ENCODE results near the gene TBX19.

Gene TBX19

DNA sequence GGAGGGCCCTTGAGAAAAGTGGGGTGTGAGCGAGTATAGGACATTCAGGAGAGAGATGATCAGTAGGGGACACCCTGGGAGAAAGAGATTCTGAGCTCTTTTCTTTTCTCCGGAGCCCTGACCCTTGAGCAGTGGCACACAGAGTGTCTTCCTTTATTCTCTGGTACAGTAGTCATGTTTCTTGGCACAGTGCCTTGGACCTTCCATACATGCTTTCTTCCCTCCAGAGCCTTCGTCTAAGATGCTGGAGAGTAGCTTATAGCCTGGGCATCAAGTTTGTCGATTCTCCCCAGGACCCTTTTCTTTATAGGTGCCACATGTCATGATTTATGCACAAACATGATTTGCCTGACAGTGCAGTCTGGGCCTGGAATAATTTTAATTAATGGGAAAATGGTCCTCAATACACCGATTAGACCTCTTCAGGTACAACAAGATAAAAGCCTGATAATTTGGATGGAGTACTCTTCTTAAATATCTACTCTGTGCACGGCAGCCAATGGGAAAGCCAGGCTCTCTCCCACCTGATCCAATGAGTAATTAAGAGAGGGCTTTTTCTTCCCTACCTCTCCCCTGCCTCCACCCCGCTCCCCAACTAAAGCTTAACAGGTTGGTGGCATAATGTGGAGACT is at the start of gene TBX19:
Gene TBX19, plus strand, starts transcription at position 582 of the 632 bp plus-strand sequence. CDS start 214 bp downstream, outside the sequence.
- no peak for DNase-seq (ENCODE audit: low read depth)
- no peak for TF ChIP-seq POLR2A (IDR thresholded peaks at IDR 0.05; ENCODE audit: extremely low read depth, insufficient read length)
- TF ChIP-seq MAX (IDR thresholded peaks at IDR 0.05; ENCODE audit: low read depth, low read length), result no peak
- no peak for TF ChIP-seq MYC (IDR thresholded peaks at IDR 0.05; ENCODE audit: low read depth, low read length)
- TF ChIP-seq CTCF (IDR thresholded peaks at IDR 0.05; ENCODE audit: low read depth, low read length), result no peak

DNA sequence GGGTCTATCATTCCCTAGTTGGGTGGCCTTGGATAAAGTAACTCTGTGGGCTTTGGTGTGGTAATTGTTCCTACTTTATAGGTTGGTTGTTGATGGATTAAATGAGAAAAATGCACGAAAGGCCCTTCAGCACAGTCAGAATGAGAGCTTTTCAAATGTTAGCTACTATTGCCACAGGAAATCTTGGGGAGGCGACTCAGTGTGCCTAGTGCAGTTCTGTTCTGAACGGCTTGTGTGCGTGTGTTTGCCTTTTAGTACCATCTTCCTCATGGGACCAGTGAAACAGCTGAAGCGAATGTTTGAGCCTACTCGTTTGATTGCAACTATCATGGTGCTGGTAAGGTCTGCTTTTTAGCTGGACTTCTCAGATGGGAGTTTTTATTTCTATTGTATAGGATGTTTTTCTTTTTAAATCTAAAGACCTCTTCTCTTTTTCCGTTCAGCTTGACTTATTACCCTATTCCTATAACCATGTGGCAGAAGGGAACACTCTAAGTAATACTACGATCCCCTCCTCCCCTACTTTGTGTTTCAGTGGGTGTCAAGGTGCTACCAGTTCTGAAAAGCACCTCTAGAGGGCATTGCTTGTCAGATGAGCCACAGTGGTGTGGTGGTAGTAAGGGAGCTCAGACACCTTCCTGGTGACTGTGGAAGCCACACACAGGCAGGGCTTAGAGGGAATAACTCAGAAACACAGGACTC is 45.7 kb upstream of the TBX19 start:
- DNase-seq (ENCODE audit: low read depth), result peak; percentile 56
- TF ChIP-seq CTCF (IDR thresholded peaks at IDR 0.05; ENCODE audit: low read depth, low read length) (peak; percentile 73), POLR2A (IDR thresholded peaks at IDR 0.05; ENCODE audit: extremely low read depth, insufficient read length) (no peak)

More for the DNA sequence above, at the start of gene TBX19:
- no peak within 1 kb of the TSS for H3K4me3 ChIP-seq (ENCODE audit: low read depth, low read length)

DNA sequence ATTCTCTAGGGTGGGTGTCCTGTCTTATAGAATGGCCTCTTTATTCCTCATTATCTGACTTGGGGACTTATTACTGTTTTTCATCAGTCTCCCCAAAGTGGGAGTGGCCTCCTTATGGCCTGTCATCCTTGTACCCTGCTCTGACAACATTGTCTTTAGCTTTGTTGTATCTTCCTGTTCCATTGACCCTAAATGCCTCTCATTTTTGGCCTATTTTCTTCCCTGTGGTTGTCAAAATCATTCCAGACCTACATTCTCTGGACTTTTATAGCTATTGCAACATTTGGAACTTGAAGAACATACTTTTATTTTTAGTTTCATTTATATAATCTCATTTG is 45.2 kb upstream of the TBX19 start:
- DNase-seq (ENCODE audit: low read depth), result no peak
- H3K4me3 ChIP-seq (ENCODE audit: low read depth, low read length), result no peak overlapping the region
- TF ChIP-seq MAX (IDR thresholded peaks at IDR 0.05; ENCODE audit: low read depth, low read length) (no peak), MYC (IDR thresholded peaks at IDR 0.05; ENCODE audit: low read depth, low read length) (no peak), CTCF (IDR thresholded peaks at IDR 0.05; ENCODE audit: low read depth, low read length) (no peak), POLR2A (IDR thresholded peaks at IDR 0.05; ENCODE audit: extremely low read depth, insufficient read length) (no peak)

More for the DNA sequence above, 45.7 kb upstream of the TBX19 start:
- H3K4me3 ChIP-seq (ENCODE audit: low read depth, low read length), result no peak overlapping the region

GRCh38 chr1:168235937-168236336 is 44.7 kb upstream of the TBX19 start:
- no peak overlapping the region for H3K4me3 ChIP-seq (ENCODE audit: low read depth, low read length)
- no peak for DNase-seq (ENCODE audit: low read depth)
- TF ChIP-seq MYC (IDR thresholded peaks at IDR 0.05; ENCODE audit: low read depth, low read length), result no peak
- no peak for TF ChIP-seq POLR2A (IDR thresholded peaks at IDR 0.05; ENCODE audit: extremely low read depth, insufficient read length)
- TF ChIP-seq CTCF (IDR thresholded peaks at IDR 0.05; ENCODE audit: low read depth, low read length), result no peak
- no peak for TF ChIP-seq MAX (IDR thresholded peaks at IDR 0.05; ENCODE audit: low read depth, low read length)

GRCh38 chr1:168236836-168237611 is 43.7 kb upstream of the TBX19 start:
- TF ChIP-seq CTCF (IDR thresholded peaks at IDR 0.05; ENCODE audit: low read depth, low read length) (no peak), POLR2A (IDR thresholded peaks at IDR 0.05; ENCODE audit: extremely low read depth, insufficient read length) (no peak), MYC (IDR thresholded peaks at IDR 0.05; ENCODE audit: low read depth, low read length) (no peak), MAX (IDR thresholded peaks at IDR 0.05; ENCODE audit: low read depth, low read length) (no peak)
- DNase-seq (ENCODE audit: low read depth), result no peak
- no peak overlapping the region for H3K4me3 ChIP-seq (ENCODE audit: low read depth, low read length)
